K562 (cell line): ENCODE data around the gene FOXJ1. TPM values are rescaled to one million over a fixed set of nuclear protein-coding genes. Genes with fewer than 3 reads are reported as not detected.

Experiments used
- ATAC-seq: fragments of 200-7000 bp; cut with Tn5 transposase; 3 replicates; pipeline ENCODE4 v1.9.1; 2020; ENCODE audit warnings: moderate library complexity
- BruUV-seq: library from RNA; stranded (reverse); fragments of 400-500 nt; replicated peaks from 2 replicates; lab custom pipeline; 2021; lab: Mats Ljungman, UMichigan
- CTCF ChIA-PET: fragments of 300-600 bp; formaldehyde crosslinking; extraction: SDS; loops from one replicate; lab custom pipeline; 2021; ENCODE audit warnings: low intra/inter-chr PET ratio; lab: Yijun Ruan, JAX
- POLR2A ChIA-PET: fragments of 300-600, 350-650 bp; sonication (Branson Sonifier 250); formaldehyde crosslinking; extraction: SDS; loops from one replicate; lab custom pipeline; 2021; ENCODE audit warnings: antibody characterized with exemption, inconsistent platforms; lab: Yijun Ruan, JAX
- DNase-seq, 4 experiments: peaks; one replicate each; pipeline versions ENCODE4 v3.0.0 to v3.0.0-alpha.2; 2011 to 2018; ENCODE audit warnings: low spot score in 3 of 4, mixed read lengths in 3 of 4; ENCODE audit errors: extremely low read depth in 1 of 4
- FAIRE-seq: peaks from 2 replicates; lab custom pipeline; 2011; peaks lifted over from hg19 to GRCh38; lab: Jason Lieb, UNC
- H2AFZ ChIP-seq: 2 replicates; pipeline ENCODE4 v1.6.0; 2011; ENCODE audit warnings: low read depth, low read length, control low read depth, inconsistent platforms
- H3K27ac ChIP-seq: fragments of 200-600 bp; 3 replicates; pipeline ENCODE4 v1.8.0; 2011; ENCODE audit warnings: low read depth, mild to moderate bottlenecking, control low read depth, inconsistent platforms, low read length, moderate library complexity, mixed read lengths; ENCODE audit errors: extremely low read depth
- H3K27me3 ChIP-seq, 2 experiments: fragments of 300-600 bp in 1 of 2; 2 replicates in 1 of 2; 3 replicates in 1 of 2; pipeline versions ENCODE4 v1.6.0 to v1.8.0; 2011; ENCODE audit warnings: inconsistent platforms in 2 of 2, low read length in 2 of 2, mild to moderate bottlenecking in 1 of 2, mixed read lengths in 1 of 2, moderate library complexity in 1 of 2; ENCODE audit not compliant: control insufficient read depth in 2 of 2, insufficient read depth in 2 of 2
- H3K36me3 ChIP-seq: fragments of 300-600 bp; 3 replicates; pipeline ENCODE4 v1.8.0; 2011; ENCODE audit warnings: mild to moderate bottlenecking, low read length, inconsistent platforms; ENCODE audit not compliant: control insufficient read depth, insufficient read depth
- H3K4me1 ChIP-seq, 2 experiments: fragments of 200-600 bp in 1 of 2; replicated peaks in 1 of 2; 2 replicates in 1 of 2; 3 replicates in 1 of 2; pipeline versions ENCODE4 v1.5.1 to v1.8.0; 2011; ENCODE audit warnings: inconsistent platforms in 2 of 2, low read length in 2 of 2, mild to moderate bottlenecking in 1 of 2, mixed read lengths in 1 of 2, moderate library complexity in 1 of 2; ENCODE audit not compliant: control insufficient read depth in 2 of 2, insufficient read depth in 2 of 2
- H3K4me2 ChIP-seq: 2 replicates; pipeline ENCODE4 v1.6.1; 2011; ENCODE audit warnings: low read length, control low read depth, inconsistent platforms, mixed read lengths; ENCODE audit not compliant: insufficient read depth
- H3K4me3 ChIP-seq: fragments of 200-600 bp; sonication (generic), shearing (Covaris generic); 2 replicates; pipeline ENCODE4 v1.5.1; 2016; ENCODE audit warnings: control low read depth, inconsistent platforms
- H3K79me2 ChIP-seq: fragments of 200-600 bp; 3 replicates; pipeline ENCODE4 v1.8.0; 2011; ENCODE audit warnings: low read length, inconsistent platforms; ENCODE audit not compliant: control insufficient read depth, insufficient read depth
- H3K9ac ChIP-seq, 2 experiments: 2 replicates each; pipeline versions ENCODE4 v1.6.0 to v1.6.1; 2011; ENCODE audit warnings: low read depth in 2 of 2, low read length in 2 of 2, control low read depth in 1 of 2, inconsistent platforms in 1 of 2, mild to moderate bottlenecking in 1 of 2, mixed read lengths in 1 of 2; ENCODE audit not compliant: insufficient read depth in 1 of 2
- H3K9me1 ChIP-seq: one replicate; pipeline ENCODE4 v1.6.0; 2011; ENCODE audit warnings: inconsistent platforms, mild to moderate bottlenecking, low read length, moderate library complexity; ENCODE audit not compliant: control insufficient read depth, insufficient read depth
- H3K9me3 ChIP-seq: replicated peaks from 2 replicates; pipeline ENCODE4 v1.5.1; 2011; ENCODE audit warnings: low read depth, low read length, inconsistent platforms; ENCODE audit not compliant: control insufficient read depth, insufficient read depth
- H4K20me1 ChIP-seq: replicated peaks from 2 replicates; pipeline ENCODE4 v1.6.1; 2011; ENCODE audit warnings: low read length, inconsistent platforms, mixed read lengths; ENCODE audit not compliant: control insufficient read depth, insufficient read depth
- JUNB ChIP-seq: fragments of 450-650 bp; formaldehyde crosslinking; conservative IDR thresholded peaks from 2 replicates; pipeline ENCODE4 v1.4.0; 2020; ENCODE audit warnings: mild to moderate bottlenecking
- POLR2G ChIP-seq: fragments of 200-400 bp; formaldehyde crosslinking; IDR thresholded peaks from 2 replicates; pipeline ENCODE4 v1.6.1; 2017; ENCODE audit warnings: low read depth, mild to moderate bottlenecking, antibody characterized with exemption, low read length, moderate library complexity
- WGBS: fragments of 100-300 bp; shearing (Covaris generic); methylation state at CpG from one replicate; pipeline ENCODE4 v1.1.6; 2016; ENCODE audit warnings: low coverage, mixed read lengths; ENCODE audit not compliant: insufficient coverage; ENCODE audit errors: missing lambda C conversion rate; 5-methylcytosine and 5-hydroxymethylcytosine counted together
- in situ Hi-C: fragments of 300-500 bp; cut with MboI; formaldehyde crosslinking; loops from 4 replicates; pipeline ENCODE4 v1.15.0; 2018; ENCODE audit warnings: inconsistent platforms, mixed read lengths
- intact Hi-C: fragments of 100-400 bp; cut with micrococcal nuclease; formaldehyde crosslinking; loops from 2 replicates; pipeline ENCODE4 v1.14.2; 2022
- polyA plus RNA-seq, 8 experiments: library from polyadenylated mRNA; depleted of rRNA in 4 of 8; stranded (reverse) in 5 of 8; unstranded in 3 of 8; fragments of >200 nt; fragmentation: Nextera tagmentation in 2 of 8; fragmentation: Illumina TruSeq in 1 of 8; extraction: Ambion mirVana in 2 of 8; extraction: Trizol in 1 of 8; gene quantifications; 2 replicates each; pipeline versions ENCODE4 v1.2.1 to v1.2.3, GENCODE V29; 2011 to 2014; ENCODE audit warnings: inconsistent platforms in 1 of 8, missing spikeins in 1 of 8
- total RNA-seq, 7 experiments: library from RNA; depleted of rRNA in 6 of 7; stranded (reverse); fragments of >200 nt in 6 of 7; fragmentation: Illumina TruSeq in 2 of 7; extraction: Trizol in 2 of 7; gene quantifications; 2 replicates each; pipeline versions ENCODE4 v1.2.1 to v1.2.3, GENCODE V29; 2011 to 2021; ENCODE audit warnings: low replicate concordance in 1 of 7

FOXJ1 gene
- total and polyA plus RNA-seq, 9 of the 15 experiments (the other 6 are each of a cell fraction or from before 2014, with no cell fraction given), result 0.07 TPM; not detected in 8

GRCh38 chr17:76089680-76090516 lies 51.1 kb downstream of the FOXJ1 start:
- Histone ChIP-seq H3K27ac (no peak overlapping the region), H3K9me1 (no peaks in the 10 kb centered on the region), H2AFZ (no peak overlapping the region), H3K4me2 (no peak overlapping the region), H3K4me1 (peaks cover 0 to 13% of the 10 kb centered on the region in 2 experiments; a peak in 3 of 5 replicates), H3K4me3 (no peak overlapping the region), H3K27me3 (no peaks in the 10 kb centered on the region), H3K79me2 (no peaks in the 10 kb centered on the region), H3K36me3 (peaks cover 80% of the 10 kb centered on the region; the same call in 2 of the 3 replicates), H3K9me3 (no peaks in the 10 kb centered on the region), H3K9ac (no peak overlapping the region; a peak in 1 of 4 replicates), H4K20me1 (no peaks in the 10 kb centered on the region; the same call in 1 of the 2 replicates)
- ChIA-PET POLR2A (interaction anchor here (0.7 to 1.1 kb wide), 3 partner anchors 11 to 90 kb away, joined by 3 read pairs; partner anchors contain the start of genes SRP68 and ZACN), CTCF (no interaction called here)
- ATAC-seq (no peak), FAIRE-seq (no peak), DNase-seq (no peak)
- intact Hi-C loops (no loop called here), in situ Hi-C loops (no loop called here)
- TF ChIP-seq POLR2G (0 out of 2 replicates have a peak, but pooled peaks have one; percentile 22), JUNB (CRISPR knock-in tag) (no peak)
- 88% methylated on average over 23 of the region's 32 CpGs for WGBS
- BruUV-seq, result no TSS peak
